HepG2 (cell line): ENCODE data around the gene NDFIP2. TPM values are rescaled to one million over a fixed set of nuclear protein-coding genes. Genes with fewer than 3 reads are reported as not detected.

Source experiments
- ATAC-seq: fragments of 200-7000 bp; cut with Tn5 transposase; 3 replicates; pipeline ENCODE4 v1.9.1; 2020; ENCODE audit warnings: mild to moderate bottlenecking, moderate library complexity
- BruUV-seq: library from RNA; stranded (reverse); fragments of 400-500 nt; replicated peaks from 2 replicates; lab custom pipeline; 2021; lab: Mats Ljungman, UMichigan
- CTCF ChIA-PET: fragments of 300-600 bp; formaldehyde crosslinking; extraction: SDS; loops from one replicate; lab custom pipeline; 2021; ENCODE audit warnings: low total read pairs, inconsistent platforms, low intra/inter-chr PET ratio; lab: Yijun Ruan, JAX
- POLR2A ChIA-PET: fragments of 350-600 bp; sonication (Branson Sonifier 250); formaldehyde crosslinking; loops from one replicate; lab custom pipeline; 2020; ENCODE audit warnings: antibody characterized with exemption, inconsistent platforms; lab: Yijun Ruan, JAX
- DNase-seq: peaks from one replicate; pipeline ENCODE4 v3.0.0-alpha.2; 2015; ENCODE audit warnings: low spot score
- FAIRE-seq: peaks from 3 replicates; lab custom pipeline; 2011; peaks lifted over from hg19 to GRCh38; lab: Jason Lieb, UNC
- H2AFZ ChIP-seq: one replicate; pipeline ENCODE4 v1.6.1; 2011; ENCODE audit warnings: low read length, inconsistent platforms
- H3K27ac ChIP-seq: fragments of 300-600 bp; 3 replicates; pipeline ENCODE4 v1.8.0; 2011; ENCODE audit warnings: mixed run types, mild to moderate bottlenecking, mixed read lengths, low read length, inconsistent platforms; ENCODE audit not compliant: insufficient read depth; ENCODE audit errors: extremely low read length
- H3K27me3 ChIP-seq, 2 experiments: fragments of 200-600 bp in 1 of 2; 2 replicates in 1 of 2; 3 replicates in 1 of 2; pipeline versions ENCODE4 v1.6.0 to v1.8.0; 2011; ENCODE audit warnings: low read length in 2 of 2, mild to moderate bottlenecking in 2 of 2, moderate library complexity in 2 of 2, inconsistent platforms in 1 of 2; ENCODE audit not compliant: insufficient read depth in 2 of 2, control insufficient read depth in 1 of 2
- H3K36me3 ChIP-seq, 2 experiments: fragments of 200-600 bp in 1 of 2; replicated peaks in 1 of 2; 2 replicates in 1 of 2; 3 replicates in 1 of 2; pipeline versions ENCODE4 v1.5.1 to v1.8.0; 2011; ENCODE audit warnings: low read length in 2 of 2, inconsistent platforms in 1 of 2; ENCODE audit not compliant: insufficient read depth in 2 of 2, control insufficient read depth in 1 of 2
- H3K4me1 ChIP-seq: 2 replicates; pipeline ENCODE4 v1.5.1; 2012; ENCODE audit warnings: low read length, inconsistent platforms; ENCODE audit not compliant: insufficient read depth
- H3K4me2 ChIP-seq: 2 replicates; pipeline ENCODE4 v1.6.0; 2011; ENCODE audit warnings: low read depth, low read length, inconsistent platforms
- H3K4me3 ChIP-seq, 3 experiments: fragments of 200-600 bp in 1 of 3; sonication (generic), shearing (Covaris generic) in 1 of 3; replicated peaks in 1 of 3; 2 replicates each; pipeline ENCODE4 v1.5.1; 2011 to 2016; ENCODE audit warnings: low read length in 3 of 3, inconsistent platforms in 2 of 3, low read depth in 2 of 3, mild to moderate bottlenecking in 2 of 3, control low read depth in 1 of 3, mixed read lengths in 1 of 3; ENCODE audit not compliant: insufficient read depth in 1 of 3
- H3K79me2 ChIP-seq: one replicate; pipeline ENCODE4 v1.6.1; 2011; ENCODE audit warnings: low read length, inconsistent platforms; ENCODE audit not compliant: insufficient read depth
- H3K9ac ChIP-seq: 2 replicates; pipeline ENCODE4 v1.6.0; 2011; ENCODE audit warnings: mild to moderate bottlenecking, low read depth, low read length, inconsistent platforms; ENCODE audit not compliant: insufficient read depth
- H3K9me3 ChIP-seq: 2 replicates; pipeline ENCODE4 v1.5.1; 2012; ENCODE audit warnings: mild to moderate bottlenecking, low read length
- H4K20me1 ChIP-seq: 2 replicates; pipeline ENCODE4 v1.6.0; 2011; ENCODE audit warnings: inconsistent platforms, mild to moderate bottlenecking, low read length, moderate library complexity; ENCODE audit not compliant: insufficient read depth
- HNF4A ChIP-seq: sonication (generic); formaldehyde crosslinking; IDR thresholded peaks from 2 replicates; pipeline ENCODE4 v1.4.0; 2020; ENCODE audit warnings: missing genetic modification reagents
- MAFG ChIP-seq: sonication (generic); formaldehyde crosslinking; IDR thresholded peaks from 2 replicates; pipeline ENCODE4 v1.5.1; 2020; ENCODE audit warnings: mild to moderate bottlenecking, missing genetic modification reagents
- ZNF468 ChIP-seq: sonication (generic); formaldehyde crosslinking; IDR thresholded peaks from 2 replicates; pipeline ENCODE4 v1.8.0; 2022; ENCODE audit warnings: mild to moderate bottlenecking, moderate library complexity, missing genetic modification reagents
- ZNF687 ChIP-seq: sonication (generic); formaldehyde crosslinking; IDR thresholded peaks from 2 replicates; pipeline ENCODE4 v1.5.1; 2020; ENCODE audit warnings: mild to moderate bottlenecking, missing genetic modification reagents, moderate library complexity
- WGBS: methylation state at CpG from one replicate; pipeline ENCODE4 v1.1.6; 2017; ENCODE audit warnings: low lambda C conversion rate; 5-methylcytosine and 5-hydroxymethylcytosine counted together
- in situ Hi-C: cut with HindIII; loops from 2 replicates; pipeline ENCODE4 v1.10.0; 2017; ENCODE audit warnings: low pct_unique_long_range_greater_than_20kb; ENCODE audit not compliant: extremely low pct_ligation_motif_present
- intact Hi-C: fragments of 100-400 bp; cut with micrococcal nuclease; formaldehyde crosslinking; loops from one replicate; pipeline ENCODE4 v1.10.0; 2022; ENCODE audit not compliant: unreplicated experiment
- polyA plus RNA-seq, 8 experiments: library from polyadenylated mRNA; depleted of rRNA in 3 of 8; stranded (reverse) in 7 of 8; unstranded in 1 of 8; fragments of >200 nt; fragmentation: Illumina TruSeq in 4 of 8; extraction: Trizol in 4 of 8; gene quantifications; 2 replicates each; pipeline versions ENCODE4 v1.2.1 to v1.2.3, GENCODE V29; 2011 to 2016; ENCODE audit warnings: low read depth in 4 of 8, missing spikeins in 1 of 8, mixed read lengths in 1 of 8; ENCODE audit not compliant: insufficient read depth in 1 of 8
- total RNA-seq, 5 experiments: library from RNA; depleted of rRNA; stranded (reverse); fragments of >200 nt; fragmentation: Illumina TruSeq; extraction: Trizol; gene quantifications; 2 replicates each; pipeline ENCODE4 v1.2.3, GENCODE V29; 2016; ENCODE audit warnings: low read depth in 1 of 5
- TF ChIP-seq, protein P1 (sequence below): sonication (generic); formaldehyde crosslinking; IDR thresholded peaks from 2 replicates; pipeline ENCODE4 v1.4.0; 2020; ENCODE audit warnings: missing genetic modification reagents, mild to moderate bottlenecking, borderline replicate concordance
- TF ChIP-seq, protein P2 (sequence below): IDR thresholded peaks from 2 replicates; pipeline ENCODE4 v1.6.1; 2012; ENCODE audit warnings: inconsistent platforms

Gene NDFIP2
- total and polyA plus RNA-seq, 2 of the 13 experiments (the other 11 are each of a cell fraction or from before 2014, with no cell fraction given), result 23.2 to 32.0 TPM

DNA sequence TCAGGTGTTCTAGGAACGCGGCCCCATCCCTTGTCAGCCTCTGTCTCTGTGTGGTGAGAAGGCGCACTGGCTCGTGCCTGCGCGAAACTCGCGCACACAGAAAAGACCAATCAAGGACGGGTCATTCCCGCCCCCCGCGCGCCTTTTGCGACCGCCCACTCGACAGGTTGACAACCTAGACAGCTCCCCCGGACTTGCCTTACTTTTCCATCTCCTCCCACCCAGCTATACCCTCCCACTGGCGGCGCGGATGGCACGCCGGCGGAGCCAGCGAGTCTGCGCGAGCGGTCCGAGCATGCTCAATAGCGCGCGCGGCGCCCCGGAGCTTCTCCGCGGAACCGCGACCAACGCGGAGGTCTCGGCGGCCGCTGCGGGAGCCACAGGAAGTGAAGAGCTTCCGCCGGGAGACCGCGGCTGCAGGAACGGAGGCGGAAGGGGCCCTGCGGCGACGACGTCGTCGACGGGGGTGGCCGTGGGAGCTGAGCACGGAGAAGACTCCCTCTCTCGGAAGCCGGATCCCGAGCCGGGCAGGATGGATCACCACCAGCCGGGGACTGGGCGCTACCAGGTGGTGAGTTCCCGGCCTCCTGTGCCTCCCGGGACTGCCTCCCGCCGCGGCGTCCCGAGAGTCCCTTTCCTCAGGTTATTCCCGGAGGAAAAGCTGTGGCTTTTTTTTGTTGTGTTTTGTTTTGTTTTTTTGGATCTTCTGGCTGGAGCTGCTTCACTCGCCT lies at the start of gene NDFIP2 (continued):
- TF ChIP-seq ZNF468 (CRISPR knock-in tag), result no peak
- TF ChIP-seq, protein P1, sequence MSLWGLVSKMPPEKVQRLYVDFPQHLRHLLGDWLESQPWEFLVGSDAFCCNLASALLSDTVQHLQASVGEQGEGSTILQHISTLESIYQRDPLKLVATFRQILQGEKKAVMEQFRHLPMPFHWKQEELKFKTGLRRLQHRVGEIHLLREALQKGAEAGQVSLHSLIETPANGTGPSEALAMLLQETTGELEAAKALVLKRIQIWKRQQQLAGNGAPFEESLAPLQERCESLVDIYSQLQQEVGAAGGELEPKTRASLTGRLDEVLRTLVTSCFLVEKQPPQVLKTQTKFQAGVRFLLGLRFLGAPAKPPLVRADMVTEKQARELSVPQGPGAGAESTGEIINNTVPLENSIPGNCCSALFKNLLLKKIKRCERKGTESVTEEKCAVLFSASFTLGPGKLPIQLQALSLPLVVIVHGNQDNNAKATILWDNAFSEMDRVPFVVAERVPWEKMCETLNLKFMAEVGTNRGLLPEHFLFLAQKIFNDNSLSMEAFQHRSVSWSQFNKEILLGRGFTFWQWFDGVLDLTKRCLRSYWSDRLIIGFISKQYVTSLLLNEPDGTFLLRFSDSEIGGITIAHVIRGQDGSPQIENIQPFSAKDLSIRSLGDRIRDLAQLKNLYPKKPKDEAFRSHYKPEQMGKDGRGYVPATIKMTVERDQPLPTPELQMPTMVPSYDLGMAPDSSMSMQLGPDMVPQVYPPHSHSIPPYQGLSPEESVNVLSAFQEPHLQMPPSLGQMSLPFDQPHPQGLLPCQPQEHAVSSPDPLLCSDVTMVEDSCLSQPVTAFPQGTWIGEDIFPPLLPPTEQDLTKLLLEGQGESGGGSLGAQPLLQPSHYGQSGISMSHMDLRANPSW (CRISPR knock-in tag), result no peak

DNA sequence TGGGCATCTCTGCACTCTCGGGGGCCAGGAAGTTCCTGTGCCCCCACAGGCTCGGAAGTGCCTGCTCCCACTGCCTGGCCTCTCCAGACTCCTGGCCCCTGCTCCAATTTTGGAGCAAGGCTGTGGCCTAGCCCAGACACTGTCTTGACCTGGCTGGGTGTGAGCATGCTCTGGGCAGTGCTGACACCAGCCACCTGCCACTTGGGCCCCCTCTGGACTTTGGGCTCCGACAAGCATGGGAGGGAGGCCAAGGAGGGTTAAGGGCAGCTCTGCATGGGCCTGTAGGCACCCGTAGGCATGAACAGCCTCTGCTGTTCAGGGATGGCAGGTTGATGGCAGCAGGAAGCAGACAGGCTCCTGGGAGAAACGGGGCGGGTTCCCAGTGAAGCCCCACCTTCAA lies 48.9 kb upstream of the NDFIP2 start:
- ATAC-seq, result peak; percentile 84

More for the DNA sequence above, 48.9 kb upstream of the NDFIP2 start:
- Histone ChIP-seq H3K4me2 (peak overlapping the region; percentile 8), H3K9ac (no peak overlapping the region), H3K4me3 (no peak overlapping the region; a peak in 1 of 6 replicates), H3K27ac (no peak overlapping the region), H3K4me1 (no peaks in the 10 kb centered on the region), H4K20me1 (no peaks in the 10 kb centered on the region), H3K27me3 (no peaks in the 10 kb centered on the region), H3K36me3 (no peaks in the 10 kb centered on the region), H2AFZ (no peak overlapping the region), H3K9me3 (no peaks in the 10 kb centered on the region), H3K79me2 (no peaks in the 10 kb centered on the region)
- ChIA-PET CTCF (no interaction called here), POLR2A (no interaction called here)
- no TSS peak for BruUV-seq
- DNase-seq (no peak), FAIRE-seq (no peak)
- WGBS, result 63% methylated on average over 4 of the region's 6 CpGs
- no peak for TF ChIP-seq MAFG (CRISPR knock-in tag)
- TF ChIP-seq, protein P2, sequence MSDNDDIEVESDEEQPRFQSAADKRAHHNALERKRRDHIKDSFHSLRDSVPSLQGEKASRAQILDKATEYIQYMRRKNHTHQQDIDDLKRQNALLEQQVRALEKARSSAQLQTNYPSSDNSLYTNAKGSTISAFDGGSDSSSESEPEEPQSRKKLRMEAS, result peak; percentile 27; the same call in 1 of the 2 replicates
- peak; percentile 81 for TF ChIP-seq HNF4A (CRISPR knock-in tag)
- peak; percentile 9; the same call in 1 of the 2 replicates for TF ChIP-seq ZNF687
- in situ Hi-C loops (no loop called here), intact Hi-C loops (no loop called here)
